Uterus (tissue), 4 donors: ENCODE results near the gene FAM13B. TPM values are rescaled to one million over a fixed set of nuclear protein-coding genes. Genes with fewer than 3 reads are reported as not detected.
"Not testable (repeated sequence)": the region's sequence is repeated elsewhere in the genome, so short reads cannot be mapped to it uniquely, and the experiment has no call there.

Experiments used
- DNase-seq, 2 donors: peaks; one replicate each; pipeline ENCODE4 v3.0.0-alpha.2; 2019 to 2020
- H3K27ac ChIP-seq, 2 donors: fragments of 200-600 bp; sonication (generic); 1 replicate in 1 of 2; 2 replicates in 1 of 2; pipeline ENCODE4 v1.5.1; 2016 to 2018
- H3K27me3 ChIP-seq, 2 donors: fragments of 200-600 bp; sonication (generic); one replicate each; pipeline ENCODE4 v1.5.1; 2018 to 2019; ENCODE audit warnings: control low read depth in 1 of 2
- H3K36me3 ChIP-seq, 2 donors: fragments of 200-600 bp; sonication (generic); one replicate each; pipeline ENCODE4 v1.5.1; 2019; ENCODE audit warnings: control low read depth in 1 of 2
- H3K4me1 ChIP-seq, 2 donors: fragments of 200-600 bp; sonication (generic); one replicate each; pipeline ENCODE4 v1.5.1; 2018 to 2019; ENCODE audit warnings: control low read depth in 1 of 2
- H3K4me3 ChIP-seq, 2 donors: fragments of 200-600 bp; sonication (generic); 1 replicate in 1 of 2; 2 replicates in 1 of 2; pipeline ENCODE4 v1.5.1; 2018 to 2019; ENCODE audit warnings: mild to moderate bottlenecking in 1 of 2
- H3K9me3 ChIP-seq, 2 donors: fragments of 200-600 bp; sonication (generic); one replicate each; pipeline ENCODE4 v1.5.1; 2019; ENCODE audit warnings: control low read depth in 1 of 2
- POLR2A ChIP-seq, 2 donors: fragments of 450-650 bp; IDR thresholded peaks; one replicate each; pipeline ENCODE4 v1.6.1; 2016; ENCODE audit warnings: antibody characterized with exemption in 2 of 2, mild to moderate bottlenecking in 1 of 2, moderate library complexity in 1 of 2
- intact Hi-C: fragments of 100-400 bp; cut with DNase I; formaldehyde crosslinking; loops from one replicate; pipeline ENCODE4 v1.15.1; 2023; ENCODE audit warnings: low total_unique reads
- total RNA-seq, 4 donors: library from RNA; depleted of rRNA in 3 of 4; stranded (reverse); fragments of >200 nt in 3 of 4; gene quantifications; one replicate each; pipeline versions ENCODE4 v1.1.0 to v1.2.4, GENCODE V29; 2014 to 2023
- TF ChIP-seq, protein P1 (sequence below), 4 experiments: fragments of 200-600 bp in 2 of 4; fragments of 450-650 bp in 2 of 4; sonication (generic) in 2 of 4; IDR thresholded peaks; one replicate each; pipeline ENCODE4 v1.5.1; 2016 to 2019; ENCODE audit warnings: antibody characterized with exemption in 4 of 4, mild to moderate bottlenecking in 2 of 4, moderate library complexity in 1 of 4
- donor health status: DM: yes; HTN: yes; CAD: no.

The FAM13B gene
- total RNA-seq, 4 donors from 2014 or later: 40.6 to 104 (median 58.1) TPM

DNA sequence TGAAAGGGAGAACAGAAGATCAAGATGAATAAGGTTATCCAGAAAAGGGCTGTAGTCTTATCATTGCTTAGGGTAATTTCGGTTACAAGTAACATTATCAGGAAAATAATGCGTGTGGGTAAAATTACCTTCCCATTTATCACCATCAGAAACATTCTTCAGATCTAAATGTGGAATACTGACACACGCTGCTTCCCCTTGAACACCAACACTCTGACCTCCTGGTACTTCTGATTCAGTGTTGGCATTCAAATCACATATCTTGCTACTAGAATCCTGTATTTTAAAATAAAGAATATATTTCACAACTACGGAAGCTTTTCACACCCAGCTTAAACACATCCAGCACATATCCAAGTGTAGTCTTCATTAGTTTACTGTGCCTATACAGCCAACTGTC, 73.4 kb downstream of the FAM13B start:
- TF ChIP-seq POLR2A (IDR thresholded peaks at IDR 0.05): no peak
- TF ChIP-seq, protein P1, sequence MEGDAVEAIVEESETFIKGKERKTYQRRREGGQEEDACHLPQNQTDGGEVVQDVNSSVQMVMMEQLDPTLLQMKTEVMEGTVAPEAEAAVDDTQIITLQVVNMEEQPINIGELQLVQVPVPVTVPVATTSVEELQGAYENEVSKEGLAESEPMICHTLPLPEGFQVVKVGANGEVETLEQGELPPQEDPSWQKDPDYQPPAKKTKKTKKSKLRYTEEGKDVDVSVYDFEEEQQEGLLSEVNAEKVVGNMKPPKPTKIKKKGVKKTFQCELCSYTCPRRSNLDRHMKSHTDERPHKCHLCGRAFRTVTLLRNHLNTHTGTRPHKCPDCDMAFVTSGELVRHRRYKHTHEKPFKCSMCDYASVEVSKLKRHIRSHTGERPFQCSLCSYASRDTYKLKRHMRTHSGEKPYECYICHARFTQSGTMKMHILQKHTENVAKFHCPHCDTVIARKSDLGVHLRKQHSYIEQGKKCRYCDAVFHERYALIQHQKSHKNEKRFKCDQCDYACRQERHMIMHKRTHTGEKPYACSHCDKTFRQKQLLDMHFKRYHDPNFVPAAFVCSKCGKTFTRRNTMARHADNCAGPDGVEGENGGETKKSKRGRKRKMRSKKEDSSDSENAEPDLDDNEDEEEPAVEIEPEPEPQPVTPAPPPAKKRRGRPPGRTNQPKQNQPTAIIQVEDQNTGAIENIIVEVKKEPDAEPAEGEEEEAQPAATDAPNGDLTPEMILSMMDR (IDR thresholded peaks at IDR 0.05): no peak
- Histone ChIP-seq H3K4me1 (no peaks in the 10 kb centered on the region), H3K9me3 (no peaks in the 10 kb centered on the region), H3K27me3 (no peaks in the 10 kb centered on the region), H3K27ac (no peak overlapping the region), H3K36me3 (no peaks in the 10 kb centered on the region), H3K4me3 (no peak overlapping the region)
- no peak for DNase-seq
- intact Hi-C loops: no loop called here

- TF ChIP-seq, protein P1 (IDR thresholded peaks at IDR 0.05): no peak
- TF ChIP-seq POLR2A (IDR thresholded peaks at IDR 0.05): no peak
- Histone ChIP-seq H3K27me3 (no peaks in the 10 kb centered on the region), H3K36me3 (no peaks in the 10 kb centered on the region), H3K4me1 (no peaks in the 10 kb centered on the region), H3K9me3 (no peaks in the 10 kb centered on the region), H3K4me3 (no peak overlapping the region), H3K27ac (peak overlapping the region in 1 of 2 donors; percentile 7)
- DNase-seq: no peak
- intact Hi-C loops: no loop called here
These were observed 74.9 kb downstream of the FAM13B start for GRCh38 chr5:137957948-137958347.

DNA sequence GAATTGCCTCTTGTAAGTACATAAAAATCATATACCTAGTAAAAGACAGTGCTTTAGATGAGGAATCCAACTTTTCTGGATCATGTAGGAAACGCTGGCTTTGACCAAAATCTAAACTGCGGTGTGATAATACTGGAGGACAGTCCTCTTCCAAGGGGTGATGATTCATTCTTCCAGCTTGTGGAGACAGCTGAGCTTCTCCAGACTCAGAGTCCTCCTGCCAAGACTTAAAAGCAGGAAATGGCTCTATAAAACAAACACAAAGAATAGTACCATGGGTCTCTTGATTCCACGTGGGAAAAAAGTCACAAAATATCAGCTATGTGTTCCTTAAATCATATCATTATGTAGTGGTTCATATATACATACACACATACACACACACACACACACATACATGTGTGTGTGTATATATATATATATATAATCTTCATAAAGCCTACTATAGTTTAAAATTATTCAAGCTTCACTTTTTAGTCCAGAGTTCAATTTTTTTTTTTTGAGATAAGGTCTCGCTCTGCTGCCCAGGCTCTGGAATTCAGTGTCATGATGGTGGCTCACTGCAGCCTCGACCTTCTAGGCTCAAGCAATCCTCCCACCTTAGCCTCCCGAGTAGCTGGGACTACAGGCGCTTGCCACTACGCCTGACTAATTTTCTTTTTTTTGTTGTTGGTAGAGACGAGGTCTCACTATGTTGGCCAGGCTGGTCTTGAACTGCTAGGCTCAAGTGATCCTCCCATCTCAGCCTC, 78.6 kb downstream of the FAM13B start:
- TF ChIP-seq, protein P1 (IDR thresholded peaks at IDR 0.05): peak in 1 of 4 experiments; percentile 1
- TF ChIP-seq POLR2A (IDR thresholded peaks at IDR 0.05): no peak
- Histone ChIP-seq H3K4me1 (no peaks in the 10 kb centered on the region), H3K36me3 (no peaks in the 10 kb centered on the region), H3K27ac (peak overlapping the region; percentile 67 to 81), H3K9me3 (no peaks in the 10 kb centered on the region), H3K4me3 (no peak overlapping the region), H3K27me3 (no peaks in the 10 kb centered on the region)
- intact Hi-C loops: no loop called here
- DNase-seq: peak; percentile 61 to 81

DNA sequence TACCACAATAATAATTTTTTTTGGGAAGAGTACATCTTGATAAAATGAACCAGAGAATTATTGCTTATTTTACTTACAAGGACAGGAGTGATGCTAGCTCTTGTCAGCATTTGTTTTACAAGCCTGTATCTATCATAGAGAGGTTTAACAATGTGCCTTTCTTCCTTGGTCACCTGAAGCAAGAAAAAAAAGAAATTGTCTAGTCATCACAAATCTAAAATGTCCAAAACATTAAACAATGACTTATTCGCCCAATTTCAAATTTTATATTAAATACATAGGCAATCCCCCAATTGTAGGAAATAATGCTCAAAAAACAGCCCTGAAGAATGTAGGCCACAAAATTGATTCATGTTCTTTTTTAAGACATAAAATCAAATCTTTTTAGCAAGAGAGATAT, 87.1 kb downstream of the FAM13B start:
- Histone ChIP-seq H3K4me3 (no peak overlapping the region), H3K9me3 (no peaks in the 10 kb centered on the region), H3K27ac (no peak overlapping the region), H3K27me3 (no peaks in the 10 kb centered on the region), H3K4me1 (no peaks in the 10 kb centered on the region), H3K36me3 (no peaks in the 10 kb centered on the region)
- no peak for TF ChIP-seq POLR2A (IDR thresholded peaks at IDR 0.05)
- TF ChIP-seq, protein P1 (IDR thresholded peaks at IDR 0.05): no peak
- intact Hi-C loops: no loop called here
- DNase-seq: no peak

DNA sequence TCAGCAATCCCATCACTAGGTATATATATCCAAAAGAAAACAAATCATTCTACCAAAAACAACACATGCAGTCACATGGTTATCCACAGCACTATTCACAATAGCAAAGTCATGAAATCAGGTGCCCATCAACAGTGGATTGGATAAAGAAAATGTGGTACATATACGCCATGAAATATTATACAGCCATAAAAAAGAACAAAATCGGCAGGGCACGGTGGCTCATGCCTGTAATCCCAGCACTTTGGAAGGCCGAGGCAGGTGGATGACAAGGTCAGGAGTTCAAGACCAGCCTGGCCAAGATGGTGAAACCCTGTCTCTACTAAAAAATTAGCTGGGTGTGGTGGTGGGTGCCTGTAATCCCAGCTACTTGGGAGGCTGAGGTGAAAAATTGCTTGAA, 88.6 kb downstream of the FAM13B start:
- H3K36me3 ChIP-seq, DNase-seq, H3K9me3 ChIP-seq, H3K4me1 ChIP-seq, H3K27me3 ChIP-seq, H3K4me3 ChIP-seq, intact Hi-C loops, H3K27ac ChIP-seq: not testable (repeated sequence)
